WTC11 (cell line): Measurements from ENCODE around the gene MAML2.

ENCODE experiments used
- ATF2 ChIP-seq: sonication (generic); formaldehyde crosslinking; IDR thresholded peaks from 2 replicates; pipeline ENCODE4 v1.8.1; 2022; ENCODE audit warnings: low read depth, missing genetic modification reagents, borderline replicate concordance
- ELF4 ChIP-seq: sonication (generic); formaldehyde crosslinking; IDR thresholded peaks from 2 replicates; pipeline ENCODE4 v1.8.1; 2022; ENCODE audit warnings: low read depth, mild to moderate bottlenecking, moderate library complexity, missing genetic modification reagents
- FOXJ3 ChIP-seq: sonication (generic); formaldehyde crosslinking; IDR thresholded peaks from 2 replicates; pipeline ENCODE4 v1.9.0; 2021; ENCODE audit warnings: missing genetic modification reagents, mild to moderate bottlenecking, borderline replicate concordance
- IRF1 ChIP-seq: sonication (generic); formaldehyde crosslinking; IDR thresholded peaks from 2 replicates; pipeline ENCODE4 v1.8.0; 2023; ENCODE audit warnings: missing genetic modification reagents
- NR1H2 ChIP-seq: sonication (generic); formaldehyde crosslinking; IDR thresholded peaks from 2 replicates; pipeline ENCODE4 v1.9.0; 2021; ENCODE audit warnings: mild to moderate bottlenecking, moderate library complexity, missing genetic modification reagents
- NR2C2 ChIP-seq: sonication (generic); formaldehyde crosslinking; IDR thresholded peaks from 2 replicates; pipeline ENCODE4 v1.8.0; 2022; ENCODE audit warnings: mild to moderate bottlenecking, missing genetic modification reagents
- SMAD4 ChIP-seq: sonication (generic); formaldehyde crosslinking; IDR thresholded peaks from 2 replicates; pipeline ENCODE4 v1.8.0; 2022; ENCODE audit warnings: mild to moderate bottlenecking, missing genetic modification reagents
- USF2 ChIP-seq: sonication (generic); formaldehyde crosslinking; IDR thresholded peaks from 2 replicates; pipeline ENCODE4 v1.8.1; 2023; ENCODE audit warnings: mild to moderate bottlenecking, missing genetic modification reagents, moderate library complexity
- ZNF416 ChIP-seq: fragments of 250-450 bp; sonication (Bioruptor Pico); IDR thresholded peaks from 2 replicates; pipeline ENCODE4 v1.9.0; 2021; ENCODE audit warnings: mild to moderate bottlenecking, inconsistent platforms
- ZNF423 ChIP-seq: fragments of 250-450 bp; sonication (Bioruptor Pico); IDR thresholded peaks from 2 replicates; pipeline ENCODE4 v2.1.2; 2022; ENCODE audit warnings: mild to moderate bottlenecking, moderate library complexity
- ZNF512 ChIP-seq: sonication (generic); formaldehyde crosslinking; IDR thresholded peaks from 2 replicates; pipeline ENCODE4 v1.8.1; 2022; ENCODE audit warnings: missing genetic modification reagents, borderline replicate concordance
- TF ChIP-seq, protein P1 (sequence below): fragments of 200-600 bp; IDR thresholded peaks from 2 replicates; pipeline ENCODE4 v1.8.0; 2022; ENCODE audit warnings: antibody characterized with exemption
- TF ChIP-seq, protein P2 (sequence below): sonication (generic); formaldehyde crosslinking; IDR thresholded peaks from 2 replicates; pipeline ENCODE4 v1.8.1; 2022; ENCODE audit warnings: low read depth, mild to moderate bottlenecking, moderate library complexity, missing genetic modification reagents, borderline replicate concordance
- TF ChIP-seq, protein P3 (sequence below): sonication (generic); formaldehyde crosslinking; IDR thresholded peaks from 2 replicates; pipeline ENCODE4 v1.8.1; 2023; ENCODE audit warnings: mild to moderate bottlenecking, missing genetic modification reagents

DNA sequence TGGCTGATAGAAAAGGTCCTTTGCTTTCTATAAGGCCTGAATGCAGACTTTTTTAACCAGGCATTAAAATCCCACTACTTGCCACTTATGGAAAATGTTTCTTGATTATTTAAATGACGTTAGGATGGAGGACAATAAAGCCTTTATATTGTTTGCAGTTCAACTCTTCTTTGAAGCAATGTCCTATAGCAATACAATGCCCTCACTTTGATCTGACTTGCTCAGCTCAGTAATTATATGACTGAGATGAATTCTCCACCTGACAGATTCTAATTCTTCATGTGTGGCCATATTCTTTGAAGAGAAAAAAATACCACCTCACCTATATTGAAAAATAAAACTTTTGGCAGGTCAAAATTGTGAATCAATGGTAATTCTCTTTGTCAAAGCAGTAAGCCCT lies 237.1 kb downstream of the MAML2 start:
- TF ChIP-seq, protein P1, sequence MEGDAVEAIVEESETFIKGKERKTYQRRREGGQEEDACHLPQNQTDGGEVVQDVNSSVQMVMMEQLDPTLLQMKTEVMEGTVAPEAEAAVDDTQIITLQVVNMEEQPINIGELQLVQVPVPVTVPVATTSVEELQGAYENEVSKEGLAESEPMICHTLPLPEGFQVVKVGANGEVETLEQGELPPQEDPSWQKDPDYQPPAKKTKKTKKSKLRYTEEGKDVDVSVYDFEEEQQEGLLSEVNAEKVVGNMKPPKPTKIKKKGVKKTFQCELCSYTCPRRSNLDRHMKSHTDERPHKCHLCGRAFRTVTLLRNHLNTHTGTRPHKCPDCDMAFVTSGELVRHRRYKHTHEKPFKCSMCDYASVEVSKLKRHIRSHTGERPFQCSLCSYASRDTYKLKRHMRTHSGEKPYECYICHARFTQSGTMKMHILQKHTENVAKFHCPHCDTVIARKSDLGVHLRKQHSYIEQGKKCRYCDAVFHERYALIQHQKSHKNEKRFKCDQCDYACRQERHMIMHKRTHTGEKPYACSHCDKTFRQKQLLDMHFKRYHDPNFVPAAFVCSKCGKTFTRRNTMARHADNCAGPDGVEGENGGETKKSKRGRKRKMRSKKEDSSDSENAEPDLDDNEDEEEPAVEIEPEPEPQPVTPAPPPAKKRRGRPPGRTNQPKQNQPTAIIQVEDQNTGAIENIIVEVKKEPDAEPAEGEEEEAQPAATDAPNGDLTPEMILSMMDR = no peak
- TF ChIP-seq USF2 (CRISPR knock-in tag) = no peak
- TF ChIP-seq ZNF416 (CRISPR knock-in tag) = no peak
- TF ChIP-seq ELF4 = no peak
- TF ChIP-seq ZNF512 (CRISPR knock-in tag) = no peak
- TF ChIP-seq SMAD4 = no peak
- no peak for TF ChIP-seq ATF2 (CRISPR knock-in tag)
- no peak for TF ChIP-seq FOXJ3 (CRISPR knock-in tag)
- TF ChIP-seq ZNF423 = no peak
- no peak for TF ChIP-seq IRF1 (CRISPR knock-in tag)
- TF ChIP-seq, protein P2, sequence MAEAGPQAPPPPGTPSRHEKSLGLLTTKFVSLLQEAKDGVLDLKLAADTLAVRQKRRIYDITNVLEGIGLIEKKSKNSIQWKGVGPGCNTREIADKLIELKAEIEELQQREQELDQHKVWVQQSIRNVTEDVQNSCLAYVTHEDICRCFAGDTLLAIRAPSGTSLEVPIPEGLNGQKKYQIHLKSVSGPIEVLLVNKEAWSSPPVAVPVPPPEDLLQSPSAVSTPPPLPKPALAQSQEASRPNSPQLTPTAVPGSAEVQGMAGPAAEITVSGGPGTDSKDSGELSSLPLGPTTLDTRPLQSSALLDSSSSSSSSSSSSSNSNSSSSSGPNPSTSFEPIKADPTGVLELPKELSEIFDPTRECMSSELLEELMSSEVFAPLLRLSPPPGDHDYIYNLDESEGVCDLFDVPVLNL (CRISPR knock-in tag) = no peak
- TF ChIP-seq NR2C2 (CRISPR knock-in tag) = no peak
- no peak for TF ChIP-seq NR1H2 (CRISPR knock-in tag)
- TF ChIP-seq, protein P3, sequence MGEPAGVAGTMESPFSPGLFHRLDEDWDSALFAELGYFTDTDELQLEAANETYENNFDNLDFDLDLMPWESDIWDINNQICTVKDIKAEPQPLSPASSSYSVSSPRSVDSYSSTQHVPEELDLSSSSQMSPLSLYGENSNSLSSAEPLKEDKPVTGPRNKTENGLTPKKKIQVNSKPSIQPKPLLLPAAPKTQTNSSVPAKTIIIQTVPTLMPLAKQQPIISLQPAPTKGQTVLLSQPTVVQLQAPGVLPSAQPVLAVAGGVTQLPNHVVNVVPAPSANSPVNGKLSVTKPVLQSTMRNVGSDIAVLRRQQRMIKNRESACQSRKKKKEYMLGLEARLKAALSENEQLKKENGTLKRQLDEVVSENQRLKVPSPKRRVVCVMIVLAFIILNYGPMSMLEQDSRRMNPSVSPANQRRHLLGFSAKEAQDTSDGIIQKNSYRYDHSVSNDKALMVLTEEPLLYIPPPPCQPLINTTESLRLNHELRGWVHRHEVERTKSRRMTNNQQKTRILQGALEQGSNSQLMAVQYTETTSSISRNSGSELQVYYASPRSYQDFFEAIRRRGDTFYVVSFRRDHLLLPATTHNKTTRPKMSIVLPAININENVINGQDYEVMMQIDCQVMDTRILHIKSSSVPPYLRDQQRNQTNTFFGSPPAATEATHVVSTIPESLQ = no peak
